ENCODE data around the gene SLC25A42.

DNA sequence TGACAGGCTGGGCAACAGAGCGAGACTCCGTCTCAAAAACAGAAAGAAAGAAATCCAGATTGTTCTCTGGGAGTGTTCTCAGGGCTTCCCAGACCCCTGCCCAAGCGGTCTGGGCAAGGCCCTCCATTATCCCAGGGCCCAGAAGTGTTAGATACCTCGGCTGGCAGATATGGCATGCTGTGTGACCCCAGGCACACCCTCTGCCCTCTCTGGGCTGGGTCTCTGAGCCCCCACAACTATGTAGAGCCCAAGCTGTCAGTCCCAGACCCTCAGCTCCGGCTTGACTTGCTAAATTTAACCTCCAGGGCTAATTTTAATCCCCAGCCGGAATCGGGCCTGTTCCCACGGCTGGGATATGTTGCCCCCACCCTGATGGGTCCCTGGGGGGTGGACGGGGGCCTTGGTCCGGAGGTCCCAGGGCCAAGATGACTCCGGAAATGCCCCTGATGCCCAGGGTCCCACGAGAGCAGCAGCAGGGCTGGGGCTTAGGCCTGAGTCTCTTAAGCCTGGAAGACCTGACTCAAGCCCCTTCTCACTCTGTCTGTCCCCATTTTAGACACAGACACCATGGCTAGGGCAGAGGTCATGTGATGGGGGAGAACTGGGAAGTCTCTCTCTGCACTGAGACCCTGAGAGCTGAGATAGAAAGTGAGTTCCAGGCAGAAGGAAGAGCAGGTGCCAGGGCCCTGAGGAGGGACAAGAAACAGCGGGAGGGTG is 89.0 kb downstream of the SLC25A42 start:
- TF ChIP-seq, protein P1, sequence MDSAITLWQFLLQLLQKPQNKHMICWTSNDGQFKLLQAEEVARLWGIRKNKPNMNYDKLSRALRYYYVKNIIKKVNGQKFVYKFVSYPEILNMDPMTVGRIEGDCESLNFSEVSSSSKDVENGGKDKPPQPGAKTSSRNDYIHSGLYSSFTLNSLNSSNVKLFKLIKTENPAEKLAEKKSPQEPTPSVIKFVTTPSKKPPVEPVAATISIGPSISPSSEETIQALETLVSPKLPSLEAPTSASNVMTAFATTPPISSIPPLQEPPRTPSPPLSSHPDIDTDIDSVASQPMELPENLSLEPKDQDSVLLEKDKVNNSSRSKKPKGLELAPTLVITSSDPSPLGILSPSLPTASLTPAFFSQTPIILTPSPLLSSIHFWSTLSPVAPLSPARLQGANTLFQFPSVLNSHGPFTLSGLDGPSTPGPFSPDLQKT (CRISPR knock-in tag; IDR thresholded peaks at IDR 0.05; ENCODE audit: borderline replicate concordance) = no peak
- no peak for TF ChIP-seq SMARCC2 (IDR thresholded peaks at IDR 0.05)

Measured in HepG2 (cell line).